IMR-90 (cell line): Measurements from ENCODE around the gene MEF2C. TPM values are rescaled to one million over a fixed set of nuclear protein-coding genes. Genes with fewer than 3 reads are reported as not detected.

Source experiments
- ATAC-seq: fragments of 200-7000 bp; cut with Tn5 transposase; 2 replicates; pipeline ENCODE4 v1.9.1; 2020; ENCODE audit warnings: low read depth, mild to moderate bottlenecking, moderate library complexity
- BruUV-seq: library from RNA; stranded (reverse); fragments of 400-500 nt; replicated peaks from 2 replicates; lab custom pipeline; 2021; lab: Mats Ljungman, UMichigan
- CTCF ChIA-PET: fragments of 300-600 bp; formaldehyde crosslinking; extraction: SDS; loops from one replicate; lab custom pipeline; 2021; ENCODE audit warnings: antibody characterized with exemption; lab: Yijun Ruan, JAX
- POLR2A ChIA-PET: fragments of 300-600 bp; sonication (Branson Sonifier 250); formaldehyde crosslinking; loops from one replicate; lab custom pipeline; 2022; ENCODE audit warnings: antibody characterized with exemption; ENCODE audit not compliant: unreplicated experiment; lab: Charles Lee
- DNase-seq: peaks from one replicate; pipeline ENCODE4 v3.0.0; 2013
- H2AFZ ChIP-seq: replicated peaks from 2 replicates; pipeline ENCODE3; 2013; ENCODE audit warnings: low read length, mild to moderate bottlenecking; ENCODE audit not compliant: poor library complexity
- H2AK5ac ChIP-seq: 2 replicates; pipeline ENCODE4 v1.6.1; 2013; ENCODE audit warnings: low read depth, low read length, inconsistent platforms
- H2AK9ac ChIP-seq: replicated peaks from 2 replicates; pipeline ENCODE3; 2013; ENCODE audit warnings: mild to moderate bottlenecking, low read depth, low read length, moderate library complexity; ENCODE audit not compliant: poor library complexity
- H2BK120ac ChIP-seq: 2 replicates; pipeline ENCODE4 v1.6.1; 2013; ENCODE audit warnings: low read depth, low read length, inconsistent platforms
- H2BK15ac ChIP-seq: 3 replicates; pipeline ENCODE4 v1.6.1; 2013; ENCODE audit warnings: low read depth, low read length, inconsistent platforms
- H2BK20ac ChIP-seq: 2 replicates; pipeline ENCODE4 v1.6.1; 2013; ENCODE audit warnings: low read depth, mild to moderate bottlenecking, inconsistent platforms, low read length, moderate library complexity
- H2BK5ac ChIP-seq: 2 replicates; pipeline ENCODE4 v1.6.1; 2013; ENCODE audit warnings: mild to moderate bottlenecking, low read depth, low read length, inconsistent platforms; ENCODE audit not compliant: poor library complexity, severe bottlenecking
- H3K14ac ChIP-seq: replicated peaks from 2 replicates; pipeline ENCODE4 v1.6.1; 2013; ENCODE audit warnings: low read depth, low read length, inconsistent platforms
- H3K18ac ChIP-seq: 2 replicates; pipeline ENCODE4 v1.6.1; 2013; ENCODE audit warnings: low read depth, low read length, control low read depth
- H3K23ac ChIP-seq: 2 replicates; pipeline ENCODE4 v1.6.1; 2013; ENCODE audit warnings: low read depth, low read length, inconsistent platforms
- H3K27ac ChIP-seq: 2 replicates; pipeline ENCODE4 v1.5.1; 2013; ENCODE audit warnings: mild to moderate bottlenecking, control low read depth, low read length; ENCODE audit not compliant: insufficient read depth
- H3K27me3 ChIP-seq: 2 replicates; pipeline ENCODE4 v1.6.1; 2013; ENCODE audit warnings: low read length; ENCODE audit not compliant: control insufficient read depth, insufficient read depth
- H3K36me3 ChIP-seq: 2 replicates; pipeline ENCODE4 v1.6.1; 2013; ENCODE audit warnings: low read length, mixed read lengths; ENCODE audit not compliant: control insufficient read depth, insufficient read depth
- H3K4ac ChIP-seq: 2 replicates; pipeline ENCODE4 v1.6.1; 2013; ENCODE audit warnings: low read depth, low read length, inconsistent platforms
- H3K4me1 ChIP-seq: 2 replicates; pipeline ENCODE4 v1.6.1; 2013; ENCODE audit warnings: low read length, mixed read lengths; ENCODE audit not compliant: control insufficient read depth, insufficient read depth
- H3K4me2 ChIP-seq: 2 replicates; pipeline ENCODE4 v1.6.1; 2013; ENCODE audit warnings: low read depth, mild to moderate bottlenecking, control low read depth, low read length, moderate library complexity
- H3K4me3 ChIP-seq: 2 replicates; pipeline ENCODE4 v1.5.1; 2013; ENCODE audit warnings: low read depth, mild to moderate bottlenecking, control low read depth, low read length, moderate library complexity; ENCODE audit not compliant: insufficient read depth
- H3K56ac ChIP-seq: 2 replicates; pipeline ENCODE4 v1.6.1; 2013; ENCODE audit warnings: low read length, inconsistent platforms; ENCODE audit not compliant: insufficient read depth; ENCODE audit errors: extremely low read depth
- H3K79me1 ChIP-seq, 2 experiments: 2 replicates each; pipeline ENCODE4 v1.6.1; 2013; ENCODE audit warnings: low read length in 2 of 2, inconsistent platforms in 1 of 2, low read depth in 1 of 2
- H3K9ac ChIP-seq: 2 replicates; pipeline ENCODE4 v1.6.1; 2013; ENCODE audit warnings: low read depth, low read length, control low read depth
- H3K9me1 ChIP-seq: 2 replicates; pipeline ENCODE4 v1.6.1; 2013; ENCODE audit warnings: low read length, inconsistent platforms; ENCODE audit not compliant: insufficient read depth
- H3K9me3 ChIP-seq: 2 replicates; pipeline ENCODE4 v1.6.1; 2013; ENCODE audit warnings: low read length; ENCODE audit not compliant: control insufficient read depth, insufficient read depth
- H4K20me1 ChIP-seq: 2 replicates; pipeline ENCODE4 v1.6.1; 2013; ENCODE audit warnings: low read length, inconsistent platforms; ENCODE audit not compliant: insufficient read depth
- H4K5ac ChIP-seq: 2 replicates; pipeline ENCODE4 v1.6.1; 2013; ENCODE audit warnings: mild to moderate bottlenecking, low read depth, low read length, control low read depth
- H4K8ac ChIP-seq, 2 experiments: 2 replicates each; pipeline ENCODE4 v1.6.1; 2013; ENCODE audit warnings: low read depth in 2 of 2, low read length in 2 of 2, control low read depth in 1 of 2, inconsistent platforms in 1 of 2
- H4K91ac ChIP-seq: 2 replicates; pipeline ENCODE4 v1.6.1; 2013; ENCODE audit warnings: low read depth, low read length, inconsistent platforms; ENCODE audit not compliant: insufficient read depth
- BHLHE40 ChIP-seq: fragments of 150-350 bp; IDR thresholded peaks from 2 replicates; pipeline ENCODE4 v1.6.1; 2016; ENCODE audit warnings: mild to moderate bottlenecking, low read depth, low read length
- CEBPB ChIP-seq: IDR thresholded peaks from 2 replicates; pipeline ENCODE4 v1.6.1; 2012; ENCODE audit warnings: low read depth, low read length, improper control_type of control experiment
- CHD1 ChIP-seq: IDR thresholded peaks from 2 replicates; pipeline ENCODE4 v1.6.1; 2012; ENCODE audit warnings: low read depth, low read length, improper control_type of control experiment
- CTCF ChIP-seq: conservative IDR thresholded peaks from 2 replicates; pipeline ENCODE4 v1.5.1; 2012; ENCODE audit warnings: mild to moderate bottlenecking, low read depth, low read length, improper control_type of control experiment
- MAFK ChIP-seq: IDR thresholded peaks from 2 replicates; pipeline ENCODE4 v1.6.1; 2012; ENCODE audit warnings: low read depth, low read length, improper control_type of control experiment
- MAZ ChIP-seq: IDR thresholded peaks from 2 replicates; pipeline ENCODE4 v1.6.1; 2012; ENCODE audit warnings: low read depth, mild to moderate bottlenecking, low read length, improper control_type of control experiment, moderate library complexity, borderline replicate concordance
- POLR2A ChIP-seq: IDR thresholded peaks from 2 replicates; pipeline ENCODE4 v1.6.1; 2012; ENCODE audit warnings: mild to moderate bottlenecking, low read depth, low read length
- RAD21 ChIP-seq: IDR thresholded peaks from 2 replicates; pipeline ENCODE4 v1.6.1; 2012; ENCODE audit warnings: low read length, improper control_type of control experiment
- RCOR1 ChIP-seq: IDR thresholded peaks from 2 replicates; pipeline ENCODE4 v1.6.1; 2012; ENCODE audit warnings: mild to moderate bottlenecking, low read length, improper control_type of control experiment; ENCODE audit not compliant: insufficient replicate concordance
- SMC3 ChIP-seq: fragments of 150-350 bp; IDR thresholded peaks from 2 replicates; pipeline ENCODE4 v1.6.1; 2016; ENCODE audit warnings: low read depth, mild to moderate bottlenecking, antibody characterized with exemption, low read length, moderate library complexity
- USF2 ChIP-seq: fragments of 150-350 bp; IDR thresholded peaks from 2 replicates; pipeline ENCODE4 v1.6.1; 2017; ENCODE audit warnings: mild to moderate bottlenecking, antibody characterized with exemption, low read length, low read depth
- WGBS, 2 experiments: methylation state at CpG; one replicate each; pipeline versions ENCODE4 v1.1.5 to v1.1.7; 2013; ENCODE audit warnings: missing lambda C conversion rate in 2 of 2; ENCODE audit not compliant: insufficient read length in 1 of 2; ENCODE audit errors: extremely low coverage in 2 of 2; 5-methylcytosine and 5-hydroxymethylcytosine counted together
- dilution Hi-C: fragments of 300-500 bp; cut with HindIII; formaldehyde crosslinking; loops from one replicate; pipeline ENCODE4 v1.14.3; 2018; ENCODE audit warnings: low sequenced_read_pairs; ENCODE audit not compliant: unreplicated experiment
- in situ Hi-C: fragments of 300-500 bp; cut with MboI; formaldehyde crosslinking; loops from 3 replicates; pipeline ENCODE4 v1.14.3; 2019; ENCODE audit warnings: low sequenced_read_pairs, inconsistent platforms, mixed read lengths
- intact Hi-C: fragments of 100-400 bp; cut with micrococcal nuclease; formaldehyde crosslinking; loops from 2 replicates; pipeline ENCODE4 v1.10.0; 2022
- polyA plus RNA-seq, 3 experiments: library from polyadenylated mRNA; depleted of rRNA; stranded (reverse); fragments of >200 nt; gene quantifications; 2 replicates each; pipeline ENCODE4 v1.2.3, GENCODE V29; 2012; ENCODE audit warnings: low replicate concordance in 1 of 3
- total RNA-seq: library from RNA; depleted of rRNA; stranded (reverse); fragments of >200 nt; gene quantifications from 2 replicates; pipeline ENCODE4 v1.2.3, GENCODE V29; 2012
- TF ChIP-seq, protein P1 (sequence below): fragments of 150-350 bp; IDR thresholded peaks from 2 replicates; pipeline ENCODE4 v1.6.1; 2016; ENCODE audit warnings: low read depth, mild to moderate bottlenecking, low read length, moderate library complexity, borderline replicate concordance

MEF2C gene
- total and polyA plus RNA-seq, 2 of the 4 experiments (the other 2 are of a cell fraction): 1.5 to 6.8 TPM

GRCh38 chr5:88863523-88863922, 19.5 kb downstream of the MEF2C start:
- no peaks in the 10 kb centered on the region for H4K20me1 ChIP-seq
- H3K79me1 ChIP-seq: no peaks in the 10 kb centered on the region
- TF ChIP-seq MAFK: no peak
- TF ChIP-seq CHD1: no peak
- TF ChIP-seq CTCF: no peak
- TF ChIP-seq SMC3: no peak
- TF ChIP-seq MAZ: no peak
- no peak for TF ChIP-seq POLR2A
- TF ChIP-seq BHLHE40: no peak
- no peak for TF ChIP-seq RCOR1
- TF ChIP-seq RAD21: no peak
- no peak for TF ChIP-seq USF2
- TF ChIP-seq, protein P1, sequence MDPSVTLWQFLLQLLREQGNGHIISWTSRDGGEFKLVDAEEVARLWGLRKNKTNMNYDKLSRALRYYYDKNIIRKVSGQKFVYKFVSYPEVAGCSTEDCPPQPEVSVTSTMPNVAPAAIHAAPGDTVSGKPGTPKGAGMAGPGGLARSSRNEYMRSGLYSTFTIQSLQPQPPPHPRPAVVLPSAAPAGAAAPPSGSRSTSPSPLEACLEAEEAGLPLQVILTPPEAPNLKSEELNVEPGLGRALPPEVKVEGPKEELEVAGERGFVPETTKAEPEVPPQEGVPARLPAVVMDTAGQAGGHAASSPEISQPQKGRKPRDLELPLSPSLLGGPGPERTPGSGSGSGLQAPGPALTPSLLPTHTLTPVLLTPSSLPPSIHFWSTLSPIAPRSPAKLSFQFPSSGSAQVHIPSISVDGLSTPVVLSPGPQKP: no peak
- no peak for TF ChIP-seq CEBPB
- no peak for ATAC-seq
- H3K4me3 ChIP-seq: no peak overlapping the region
- no peak overlapping the region for H2BK120ac ChIP-seq
- no peak overlapping the region for H3K9ac ChIP-seq
- H3K36me3 ChIP-seq: no peaks in the 10 kb centered on the region
- H3K23ac ChIP-seq: no peak overlapping the region
- H3K4me1 ChIP-seq: no peaks in the 10 kb centered on the region
- no peak for DNase-seq
- H3K14ac ChIP-seq: no peak overlapping the region
- H3K9me3 ChIP-seq: no peaks in the 10 kb centered on the region
- H2BK15ac ChIP-seq: no peak overlapping the region
- 100% methylated on average over 1 of the region's 5 CpGs; no CpG with 5 or more reads in 1 of the 2 experiments for WGBS, 2 experiments
- no peak overlapping the region for H4K8ac ChIP-seq
- no peaks in the 10 kb centered on the region for H3K27me3 ChIP-seq
- no peak overlapping the region for H3K4ac ChIP-seq
- H3K18ac ChIP-seq: no peak overlapping the region
- dilution Hi-C loops (no loop called here), in situ Hi-C loops (no loop called here), intact Hi-C loops (no loop called here)
- H2BK5ac ChIP-seq: no peak overlapping the region
- no peak overlapping the region for H2AK9ac ChIP-seq
- no peak overlapping the region for H2BK20ac ChIP-seq
- POLR2A ChIA-PET: no interaction called here
- H3K9me1 ChIP-seq: no peaks in the 10 kb centered on the region
- H2AK5ac ChIP-seq: no peak overlapping the region
- no peak overlapping the region for H3K27ac ChIP-seq
- H3K56ac ChIP-seq: no peak overlapping the region
- H3K4me2 ChIP-seq: no peak overlapping the region
- no peak overlapping the region for H4K5ac ChIP-seq
- BruUV-seq: no TSS peak
- no peak overlapping the region for H2AFZ ChIP-seq
- H4K91ac ChIP-seq: no peak overlapping the region
- CTCF ChIA-PET: interaction anchor here (0.7 kb wide), 1 partner anchor 467 kb away, joined by 4 read pairs; no protein-coding TSS in a partner anchor
